Chondrocyte (in vitro differentiated cells): ENCODE data around the gene WDR7. TPM values are rescaled to one million over a fixed set of nuclear protein-coding genes. Genes with fewer than 3 reads are reported as not detected.

Experiments
- DNase-seq: peaks from one replicate; pipeline ENCODE4 v3.0.0; 2021; ENCODE audit warnings: mixed read lengths, low spot score
- H3K27ac Mint-ChIP-seq: one replicate; pipeline ENCODE4 v1.8.0; 2021; ENCODE audit warnings: mild to moderate bottlenecking, moderate library complexity, mixed read lengths; ENCODE audit not compliant: unreplicated experiment
- H3K27me3 Mint-ChIP-seq: 2 replicates; pipeline ENCODE4 v1.8.0; 2021; ENCODE audit warnings: low read depth, mixed read lengths
- H3K36me3 Mint-ChIP-seq: 2 replicates; pipeline ENCODE4 v1.8.0; 2021; ENCODE audit warnings: low read depth, mixed read lengths
- H3K4me1 Mint-ChIP-seq: 2 replicates; pipeline ENCODE4 v1.8.0; 2021; ENCODE audit warnings: low read depth, mild to moderate bottlenecking, mixed read lengths
- H3K4me3 Mint-ChIP-seq: one replicate; pipeline ENCODE4 v1.8.0; 2021; ENCODE audit warnings: mild to moderate bottlenecking, moderate library complexity, mixed read lengths; ENCODE audit not compliant: unreplicated experiment
- H3K9me3 Mint-ChIP-seq: 2 replicates; pipeline ENCODE4 v1.8.0; 2021; ENCODE audit warnings: low read depth, mixed read lengths
- total RNA-seq: library from RNA; stranded (reverse); gene quantifications from 3 replicates; pipeline ENCODE4 v1.2.1, GENCODE V29; 2021
- TF ChIP-seq, protein P1 (sequence below): fragments of 200-600 bp; sonication (generic); IDR thresholded peaks from 2 replicates; pipeline ENCODE4 v1.5.0; 2021; ENCODE audit warnings: antibody characterized with exemption, mild to moderate bottlenecking, moderate library complexity

WDR7 gene
- total RNA-seq, 1 donor from 2014 or later, result 14.9 TPM

DNA sequence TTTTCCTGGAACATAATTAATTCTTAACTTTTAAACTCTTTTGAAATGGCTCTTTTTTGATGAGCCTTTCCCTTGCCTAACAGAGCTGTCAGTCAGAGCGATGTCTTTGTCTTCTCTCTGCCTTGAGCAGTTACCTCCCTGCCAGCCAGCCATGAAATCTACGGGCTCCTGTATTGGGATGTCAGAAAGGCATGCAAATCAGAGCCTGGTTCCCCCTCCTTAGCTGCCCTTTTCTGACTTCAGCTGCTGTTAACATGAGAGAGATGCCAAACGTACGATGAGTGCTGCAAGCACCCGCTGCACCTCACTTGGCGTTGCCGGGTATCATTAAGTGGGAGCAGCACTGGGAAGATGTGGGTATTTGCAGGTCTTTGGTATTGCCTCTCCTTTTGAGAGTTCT lies 364.3 kb downstream of the WDR7 start:
- no peak for DNase-seq
- Mint-ChIP-seq H3K4me1 (no peaks in the 10 kb centered on the region), H3K4me3 (no peak overlapping the region)

DNA sequence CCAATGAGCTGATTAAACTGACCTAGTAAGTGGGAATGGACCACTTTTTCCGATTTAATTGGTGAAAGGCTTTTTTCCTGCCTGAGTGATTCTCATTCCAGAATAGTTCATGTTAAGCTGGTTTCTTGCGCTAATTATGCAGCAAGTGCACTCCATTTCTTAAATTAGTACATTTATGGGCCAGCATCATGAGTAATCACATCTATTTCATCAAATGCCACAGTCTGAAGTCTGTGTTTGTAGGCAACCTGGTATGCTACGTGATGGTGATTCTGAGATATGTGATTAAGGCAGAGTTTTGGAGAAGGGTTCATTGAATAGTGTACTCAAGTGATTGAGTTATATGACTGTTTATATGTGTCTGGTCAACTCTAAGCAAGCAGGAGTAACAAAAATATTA lies 367.7 kb downstream of the WDR7 start:
- H3K4me1 Mint-ChIP-seq, result no peaks in the 10 kb centered on the region
- H3K36me3 Mint-ChIP-seq, result peaks cover 8% of the 10 kb centered on the region
- TF ChIP-seq, protein P1, sequence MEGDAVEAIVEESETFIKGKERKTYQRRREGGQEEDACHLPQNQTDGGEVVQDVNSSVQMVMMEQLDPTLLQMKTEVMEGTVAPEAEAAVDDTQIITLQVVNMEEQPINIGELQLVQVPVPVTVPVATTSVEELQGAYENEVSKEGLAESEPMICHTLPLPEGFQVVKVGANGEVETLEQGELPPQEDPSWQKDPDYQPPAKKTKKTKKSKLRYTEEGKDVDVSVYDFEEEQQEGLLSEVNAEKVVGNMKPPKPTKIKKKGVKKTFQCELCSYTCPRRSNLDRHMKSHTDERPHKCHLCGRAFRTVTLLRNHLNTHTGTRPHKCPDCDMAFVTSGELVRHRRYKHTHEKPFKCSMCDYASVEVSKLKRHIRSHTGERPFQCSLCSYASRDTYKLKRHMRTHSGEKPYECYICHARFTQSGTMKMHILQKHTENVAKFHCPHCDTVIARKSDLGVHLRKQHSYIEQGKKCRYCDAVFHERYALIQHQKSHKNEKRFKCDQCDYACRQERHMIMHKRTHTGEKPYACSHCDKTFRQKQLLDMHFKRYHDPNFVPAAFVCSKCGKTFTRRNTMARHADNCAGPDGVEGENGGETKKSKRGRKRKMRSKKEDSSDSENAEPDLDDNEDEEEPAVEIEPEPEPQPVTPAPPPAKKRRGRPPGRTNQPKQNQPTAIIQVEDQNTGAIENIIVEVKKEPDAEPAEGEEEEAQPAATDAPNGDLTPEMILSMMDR, result no peak
- DNase-seq, result no peak
- H3K9me3 Mint-ChIP-seq, result no peaks in the 10 kb centered on the region
- no peak overlapping the region for H3K27ac Mint-ChIP-seq
- H3K4me3 Mint-ChIP-seq, result no peak overlapping the region
- no peaks in the 10 kb centered on the region for H3K27me3 Mint-ChIP-seq

More for the DNA sequence above, 364.3 kb downstream of the WDR7 start:
- Mint-ChIP-seq H3K36me3 (no peaks in the 10 kb centered on the region), H3K27ac (no peak overlapping the region), H3K9me3 (no peaks in the 10 kb centered on the region), H3K27me3 (no peaks in the 10 kb centered on the region)
- TF ChIP-seq, protein P1, result no peak

- H3K27ac Mint-ChIP-seq, result no peak overlapping the region
- H3K9me3 Mint-ChIP-seq, result no peaks in the 10 kb centered on the region
- DNase-seq, result no peak
- TF ChIP-seq, protein P1, result no peak
- peaks cover 7% of the 10 kb centered on the region for H3K4me1 Mint-ChIP-seq
- H3K27me3 Mint-ChIP-seq, result no peaks in the 10 kb centered on the region
- no peak overlapping the region for H3K4me3 Mint-ChIP-seq
- H3K36me3 Mint-ChIP-seq, result peaks cover 12% of the 10 kb centered on the region
Measured at GRCh38 chr18:57022716-57023115, 371.6 kb downstream of the WDR7 start.

GRCh38 chr18:57023275-57023882 lies 372.2 kb downstream of the WDR7 start:
- DNase-seq, result no peak
- TF ChIP-seq, protein P1, result no peak
- peaks cover 14% of the 10 kb centered on the region for H3K36me3 Mint-ChIP-seq
- H3K4me1 Mint-ChIP-seq, result peaks cover 7% of the 10 kb centered on the region
- no peak overlapping the region for H3K27ac Mint-ChIP-seq
- no peaks in the 10 kb centered on the region for H3K9me3 Mint-ChIP-seq
- no peaks in the 10 kb centered on the region for H3K27me3 Mint-ChIP-seq
- no peak overlapping the region for H3K4me3 Mint-ChIP-seq

GRCh38 chr18:57025540-57025939 lies 374.4 kb downstream of the WDR7 start:
- TF ChIP-seq, protein P1, result no peak
- Mint-ChIP-seq H3K27ac (no peak overlapping the region), H3K27me3 (no peaks in the 10 kb centered on the region), H3K4me3 (no peak overlapping the region), H3K4me1 (peaks cover 7% of the 10 kb centered on the region), H3K36me3 (peaks cover 19% of the 10 kb centered on the region), H3K9me3 (no peaks in the 10 kb centered on the region)
- DNase-seq, result no peak
